Bronchial epithelial cell (primary cell): ENCODE data around the gene TUSC7. TPM values are rescaled to one million over a fixed set of nuclear protein-coding genes. Genes with fewer than 3 reads are reported as not detected.
A peak's percentile ranks its signal among the peaks of the same experiment; 100 is the strongest.

Source experiments
- DNase-seq: peaks from one replicate; pipeline ENCODE4 v3.0.0-alpha.2; 2010; ENCODE audit warnings: low read depth
- FAIRE-seq: peaks from 2 replicates; lab custom pipeline; 2011; peaks lifted over from hg19 to GRCh38; lab: Jason Lieb, UNC
- H3K27me3 ChIP-seq: 2 replicates; pipeline ENCODE4 v1.5.1; 2011; ENCODE audit warnings: low read length; ENCODE audit not compliant: control insufficient read depth, insufficient read depth
- H3K36me3 ChIP-seq: 2 replicates; pipeline ENCODE4 v1.5.1; 2011; ENCODE audit warnings: low read length; ENCODE audit not compliant: control insufficient read depth, insufficient read depth
- H3K4me3 ChIP-seq: 2 replicates; pipeline ENCODE4 v1.5.1; 2011; ENCODE audit warnings: mild to moderate bottlenecking, low read depth, low read length, control low read depth
- CTCF ChIP-seq: IDR thresholded peaks from 2 replicates; pipeline ENCODE4 v1.5.1; 2011; ENCODE audit warnings: mild to moderate bottlenecking, moderate library complexity, low read length, control low read depth, inconsistent platforms; ENCODE audit not compliant: insufficient read depth, severe bottlenecking
- total RNA-seq: library from RNA; depleted of rRNA; stranded (reverse); fragments of >200 nt; gene quantifications from 2 replicates; pipeline ENCODE4 v1.2.1, GENCODE V29; 2014

The TUSC7 gene
- total RNA-seq, 1 donor from 2014 or later, result not detected

- DNase-seq, result no peak
- Histone ChIP-seq H3K4me3 (no peak overlapping the region), H3K36me3 (no peaks in the 10 kb centered on the region), H3K27me3 (no peaks in the 10 kb centered on the region)
- FAIRE-seq, result no peak
- no peak for TF ChIP-seq CTCF
These were observed 2.0 kb upstream of the TUSC7 start for GRCh38 chr3:116707531-116707930.

GRCh38 chr3:116716490-116716889 lies 6.9 kb downstream of the TUSC7 start:
- no peak for FAIRE-seq
- TF ChIP-seq CTCF, result no peak
- Histone ChIP-seq H3K4me3 (no peak overlapping the region), H3K27me3 (no peaks in the 10 kb centered on the region), H3K36me3 (no peaks in the 10 kb centered on the region)
- no peak for DNase-seq

GRCh38 chr3:116717566-116717965 lies 8.0 kb downstream of the TUSC7 start:
- FAIRE-seq, result no peak
- no peak for TF ChIP-seq CTCF
- DNase-seq, result no peak
- no peaks in the 10 kb centered on the region for H3K36me3 ChIP-seq
- H3K4me3 ChIP-seq, result no peak overlapping the region
- H3K27me3 ChIP-seq, result no peaks in the 10 kb centered on the region

- H3K27me3 ChIP-seq, result no peaks in the 10 kb centered on the region
- no peak for DNase-seq
- no peaks in the 10 kb centered on the region for H3K36me3 ChIP-seq
- TF ChIP-seq CTCF, result no peak
- no peak overlapping the region for H3K4me3 ChIP-seq
- FAIRE-seq, result no peak
These were observed 18.9 kb downstream of the TUSC7 start for GRCh38 chr3:116728454-116728853.

GRCh38 chr3:116734243-116734642 lies 24.7 kb downstream of the TUSC7 start:
- no peak overlapping the region for H3K4me3 ChIP-seq
- DNase-seq (peak; percentile 33), FAIRE-seq (no peak)
- no peaks in the 10 kb centered on the region for H3K36me3 ChIP-seq
- H3K27me3 ChIP-seq, result no peaks in the 10 kb centered on the region
- no peak for TF ChIP-seq CTCF

GRCh38 chr3:116739678-116740077 lies 30.1 kb downstream of the TUSC7 start:
- TF ChIP-seq CTCF, result no peak
- FAIRE-seq (no peak), DNase-seq (no peak)
- Histone ChIP-seq H3K27me3 (no peaks in the 10 kb centered on the region), H3K36me3 (no peaks in the 10 kb centered on the region), H3K4me3 (no peak overlapping the region)
